Loucy (cell line): Measurements from ENCODE around the gene AKR1A1.

ENCODE experiments used
- H2AFZ ChIP-seq: fragments of 200-600 bp; sonication (generic); 2 replicates; pipeline ENCODE4 v1.6.0; 2016; ENCODE audit warnings: antibody characterized with exemption, mild to moderate bottlenecking, low read length, moderate library complexity
- H3F3A ChIP-seq: fragments of 200-600 bp; 2 replicates; pipeline ENCODE4 v1.6.0; 2016; ENCODE audit warnings: antibody characterized with exemption, low read depth, mild to moderate bottlenecking
- H3K27me3 ChIP-seq: fragments of 200-600 bp; sonication (generic); 2 replicates; pipeline ENCODE4 v1.6.1; 2014; ENCODE audit warnings: low read length, mild to moderate bottlenecking; ENCODE audit not compliant: insufficient read depth, poor library complexity, severe bottlenecking
- H3K36me3 ChIP-seq: fragments of 200-600 bp; sonication (generic); 2 replicates; pipeline ENCODE4 v1.6.1; 2016; ENCODE audit warnings: low read length; ENCODE audit not compliant: insufficient read depth
- H3K4me1 ChIP-seq: fragments of 200-600 bp; sonication (generic); 2 replicates; pipeline ENCODE4 v1.5.1; 2014; ENCODE audit warnings: low read length, mild to moderate bottlenecking; ENCODE audit not compliant: insufficient read depth, poor library complexity, severe bottlenecking
- H3K4me2 ChIP-seq: fragments of 200-600 bp; sonication (generic); 2 replicates; pipeline ENCODE4 v1.6.0; 2014; ENCODE audit warnings: antibody characterized with exemption, low read length, low read depth, mild to moderate bottlenecking; ENCODE audit not compliant: poor library complexity, severe bottlenecking
- H3K4me3 ChIP-seq: fragments of 200-600 bp; sonication (generic); 2 replicates; pipeline ENCODE4 v1.5.1; 2014; ENCODE audit warnings: low read length, mild to moderate bottlenecking, mixed read lengths; ENCODE audit not compliant: poor library complexity, severe bottlenecking
- H3K79me2 ChIP-seq: fragments of 200-600 bp; sonication (generic); 2 replicates; pipeline ENCODE4 v1.6.1; 2014; ENCODE audit warnings: low read length; ENCODE audit not compliant: insufficient read depth
- H3K9ac ChIP-seq: fragments of 200-600 bp; sonication (generic); 2 replicates; pipeline ENCODE4 v1.6.0; 2014; ENCODE audit warnings: mild to moderate bottlenecking, low read depth, low read length, moderate library complexity; ENCODE audit not compliant: poor library complexity, severe bottlenecking
- H3K9me2 ChIP-seq: fragments of 200-600 bp; sonication (generic); replicated peaks from 2 replicates; pipeline ENCODE4 v1.6.1; 2016; ENCODE audit warnings: low read depth, low read length, mixed read lengths
- H3K9me3 ChIP-seq: fragments of 200-600 bp; sonication (generic); 2 replicates; pipeline ENCODE4 v1.6.1; 2014; ENCODE audit warnings: mild to moderate bottlenecking, antibody characterized with exemption, low read length, low read depth; ENCODE audit not compliant: insufficient read depth
- H4K20me1 ChIP-seq: fragments of 200-600 bp; sonication (generic); 2 replicates; pipeline ENCODE4 v1.6.0; 2014; ENCODE audit warnings: antibody characterized with exemption, low read length, mild to moderate bottlenecking; ENCODE audit not compliant: insufficient read depth, poor library complexity, severe bottlenecking
- CTCF ChIP-seq: fragments of 200-600 bp; sonication (generic); conservative IDR thresholded peaks from 2 replicates; pipeline ENCODE4 v1.5.1; 2014; ENCODE audit warnings: mild to moderate bottlenecking, antibody characterized with exemption, low read length
- EZH2phosphoT487 ChIP-seq: fragments of 200-600 bp; IDR thresholded peaks from 2 replicates; pipeline ENCODE4 v1.6.1; 2018; ENCODE audit warnings: antibody characterized with exemption, mild to moderate bottlenecking, moderate library complexity, borderline replicate concordance

The AKR1A1 gene

GRCh38 chr1:45566722-45567121, 16.1 kb downstream of the AKR1A1 start:
- no peak overlapping the region for H3K9ac ChIP-seq
- no peaks in the 10 kb centered on the region for H3K27me3 ChIP-seq
- no peak overlapping the region for H3K4me2 ChIP-seq
- H3F3A ChIP-seq: peaks cover 6% of the 10 kb centered on the region; the same call in 1 of the 2 replicates
- H3K4me3 ChIP-seq: no peak overlapping the region
- H3K79me2 ChIP-seq: peaks cover 17% of the 10 kb centered on the region; the same call in 1 of the 2 replicates
- peaks cover 75% of the 10 kb centered on the region; the same call in 1 of the 2 replicates for H3K36me3 ChIP-seq
- no peak for TF ChIP-seq EZH2phosphoT487
- TF ChIP-seq CTCF: no peak
- no peaks in the 10 kb centered on the region for H3K4me1 ChIP-seq
- no peaks in the 10 kb centered on the region for H3K9me2 ChIP-seq
- no peak overlapping the region for H2AFZ ChIP-seq
- no peaks in the 10 kb centered on the region for H3K9me3 ChIP-seq
- H4K20me1 ChIP-seq: peaks cover 11% of the 10 kb centered on the region

GRCh38 chr1:45567911-45568310, 17.3 kb downstream of the AKR1A1 start:
- no peak overlapping the region for H3K4me3 ChIP-seq
- peaks cover 11% of the 10 kb centered on the region for H4K20me1 ChIP-seq

GRCh38 chr1:45568421-45568820, 17.8 kb downstream of the AKR1A1 start:
- Histone ChIP-seq H3K4me1 (no peaks in the 10 kb centered on the region), H3K79me2 (0 out of 2 replicates have a peak, but pooled peaks cover 7% of the 10 kb centered on the region), H3K4me2 (no peak overlapping the region), H3K9ac (no peak overlapping the region), H3F3A (peaks cover 6% of the 10 kb centered on the region; the same call in 1 of the 2 replicates), H3K36me3 (peaks cover 63% of the 10 kb centered on the region; the same call in 1 of the 2 replicates), H3K9me2 (no peaks in the 10 kb centered on the region), H3K27me3 (no peaks in the 10 kb centered on the region), H4K20me1 (peaks cover 11% of the 10 kb centered on the region), H2AFZ (no peak overlapping the region), H3K9me3 (no peaks in the 10 kb centered on the region), H3K4me3 (no peak overlapping the region)
- TF ChIP-seq EZH2phosphoT487 (no peak), CTCF (no peak)

More at GRCh38 chr1:45567911-45568310, 17.3 kb downstream of the AKR1A1 start:
- H3K9ac ChIP-seq: no peak overlapping the region
- no peaks in the 10 kb centered on the region for H3K9me2 ChIP-seq
- H3K4me2 ChIP-seq: no peak overlapping the region
- H3F3A ChIP-seq: peaks cover 6% of the 10 kb centered on the region; the same call in 1 of the 2 replicates
- 0 out of 2 replicates have a peak, but pooled peaks cover 8% of the 10 kb centered on the region for H3K79me2 ChIP-seq
- TF ChIP-seq EZH2phosphoT487: no peak
- TF ChIP-seq CTCF: no peak
- no peaks in the 10 kb centered on the region for H3K9me3 ChIP-seq
- peaks cover 66% of the 10 kb centered on the region; the same call in 1 of the 2 replicates for H3K36me3 ChIP-seq
- H2AFZ ChIP-seq: no peak overlapping the region
- no peaks in the 10 kb centered on the region for H3K27me3 ChIP-seq
- H3K4me1 ChIP-seq: no peaks in the 10 kb centered on the region
